NB4 (cell line): ENCODE measurements around the gene CCR7.

Source experiments
- CTCF ChIP-seq: IDR thresholded peaks from one replicate; pipeline ENCODE4 v1.5.1; 2012; ENCODE audit warnings: low read depth, low read length
- POLR2A ChIP-seq: IDR thresholded peaks from 2 replicates; pipeline ENCODE4 v1.6.1; 2011; ENCODE audit warnings: mild to moderate bottlenecking; ENCODE audit not compliant: insufficient read length; ENCODE audit errors: extremely low read depth
- TF ChIP-seq, protein P1 (sequence below): IDR thresholded peaks from 2 replicates; pipeline ENCODE4 v1.6.1; 2011; ENCODE audit warnings: low read depth, low read length

DNA sequence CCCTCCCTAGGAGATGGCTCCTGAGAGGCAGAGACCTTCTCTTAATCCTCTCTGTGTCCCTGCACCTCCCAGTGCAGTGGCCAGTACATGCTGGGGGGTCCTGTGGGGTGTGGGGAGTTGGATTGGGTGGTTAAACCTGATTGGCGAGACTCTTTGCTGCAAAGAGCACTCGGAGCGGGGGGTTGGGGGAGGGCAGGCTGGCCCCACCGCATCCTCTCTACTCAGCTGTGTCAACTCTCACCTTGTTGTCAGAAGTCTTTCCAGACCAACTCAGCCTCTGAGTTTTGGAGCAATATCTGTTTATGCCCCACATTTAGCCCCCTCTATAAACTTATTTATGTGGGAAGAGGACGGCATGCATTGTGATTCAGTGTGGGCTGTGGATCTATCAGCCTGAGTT, 42.4 kb upstream of the CCR7 start:
- TF ChIP-seq, protein P1, sequence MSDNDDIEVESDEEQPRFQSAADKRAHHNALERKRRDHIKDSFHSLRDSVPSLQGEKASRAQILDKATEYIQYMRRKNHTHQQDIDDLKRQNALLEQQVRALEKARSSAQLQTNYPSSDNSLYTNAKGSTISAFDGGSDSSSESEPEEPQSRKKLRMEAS = no peak
- TF ChIP-seq CTCF (no peak), POLR2A (no peak)
